ENCODE measurements around the gene MTHFD2L.

GRCh38 chr4:74132944-74133343, 25.0 kb upstream of the MTHFD2L start:
- no peak for TF ChIP-seq CTCF (IDR thresholded peaks at IDR 0.05)
- TF ChIP-seq EP300 (IDR thresholded peaks at IDR 0.05) = no peak
